Activated CD4-positive, alpha-beta T cell treated with anti-CD3 and anti-CD28 coated beads, Interleukin-2, Interleukin-4, amounts not matched to agents 100 ng/mL and 50 ng/mL, durations not matched to agents 16 hours and 8 hours (primary cell): Measurements from ENCODE around the gene MFN2.
"Not testable (repeated sequence)": the region's sequence is repeated elsewhere in the genome, so short reads cannot be mapped to it uniquely, and the experiment has no call there.

ENCODE experiments used
- DNase-seq: peaks from one replicate; pipeline ENCODE4 v3.0.0-alpha.2; 2020; ENCODE audit warnings: low spot score

The MFN2 gene

DNA sequence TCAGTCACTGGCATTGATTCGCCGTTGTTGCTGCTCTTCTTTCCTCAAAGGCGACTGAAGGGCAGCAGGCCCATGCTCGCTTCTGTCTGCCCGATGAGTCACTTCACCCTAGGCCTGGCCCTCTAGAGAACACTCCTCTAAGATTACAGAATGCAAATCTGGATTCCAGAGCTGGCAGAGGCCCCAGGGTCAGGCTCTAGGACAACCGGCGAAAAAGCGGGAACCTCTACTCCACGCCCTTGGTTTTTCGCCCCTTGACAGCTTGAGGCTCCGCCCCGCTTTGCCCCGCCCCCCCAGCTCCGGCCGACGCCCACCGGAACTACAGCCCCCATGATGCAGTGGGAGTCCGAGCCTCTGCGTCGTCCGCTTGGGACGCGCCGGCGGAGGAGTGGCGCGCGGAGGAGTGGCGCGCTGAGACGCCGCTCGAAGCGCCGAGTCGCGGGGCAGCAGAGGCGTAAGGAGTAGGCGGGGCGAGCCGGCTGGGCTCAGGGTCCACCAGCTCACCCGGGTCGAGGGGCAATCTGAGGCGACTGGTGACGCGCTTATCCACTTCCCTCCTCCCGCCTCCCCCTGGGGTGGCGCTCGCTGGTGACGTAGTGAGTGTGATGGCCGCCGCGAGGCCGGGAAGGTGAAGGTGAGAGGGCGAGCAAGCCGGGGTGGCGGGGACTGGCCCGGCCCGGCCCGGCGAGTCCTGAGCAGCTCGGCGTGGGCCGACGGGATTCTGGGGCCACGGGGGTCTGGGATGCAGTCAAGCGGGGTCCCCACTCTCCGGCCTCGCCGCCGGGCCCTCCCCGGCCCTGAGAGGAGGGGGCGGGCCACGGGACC, at the start of gene MFN2:
MFN2 (plus strand) TSS at position 594 of the 825 bp plus-strand sequence. CDS start 8,725 bp downstream, outside the sequence.
- DNase-seq, result peak; percentile 95

DNA sequence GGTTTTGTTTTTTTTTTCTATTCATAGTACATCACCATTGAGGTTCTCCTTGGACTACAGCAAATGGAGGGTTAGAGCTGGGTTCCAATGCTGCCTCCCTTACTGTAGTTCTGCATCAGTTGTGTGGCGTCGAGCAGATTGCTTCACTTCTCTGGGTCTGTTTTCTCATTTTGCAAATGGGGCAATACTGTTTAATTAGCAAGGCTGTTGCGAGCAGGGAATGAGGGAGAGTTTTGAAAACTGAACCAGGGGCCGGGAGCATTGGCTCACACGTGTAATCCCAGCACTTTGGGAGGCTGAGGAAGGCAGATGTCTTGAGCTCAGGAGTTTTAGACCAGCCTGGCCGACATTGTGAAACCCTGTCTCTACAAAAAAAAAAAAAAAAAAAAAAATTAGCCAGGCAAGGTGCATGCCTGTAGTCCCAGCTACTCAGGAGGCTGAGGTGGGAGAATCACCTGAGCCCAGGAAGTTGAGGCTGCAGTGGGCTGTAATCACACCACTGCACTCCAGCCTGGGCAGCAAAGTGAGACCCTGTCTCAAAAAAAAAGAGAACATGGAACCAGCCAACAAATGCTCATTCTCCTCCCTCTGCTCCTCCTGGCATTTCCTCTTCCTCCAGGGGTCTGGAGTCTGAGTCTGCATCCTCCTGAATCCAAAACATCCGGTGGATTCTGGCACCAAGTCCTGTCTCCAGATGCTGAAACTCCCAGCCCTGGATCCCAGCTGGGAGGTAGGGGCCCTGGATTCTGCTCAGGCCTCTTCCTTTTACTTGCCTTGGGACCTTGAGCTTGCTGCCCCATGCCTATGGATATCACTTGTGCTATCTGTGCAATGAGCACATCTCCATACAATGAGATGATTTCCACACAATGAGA, 49.4 kb upstream of the MFN2 start:
- DNase-seq, result no peak

DNA sequence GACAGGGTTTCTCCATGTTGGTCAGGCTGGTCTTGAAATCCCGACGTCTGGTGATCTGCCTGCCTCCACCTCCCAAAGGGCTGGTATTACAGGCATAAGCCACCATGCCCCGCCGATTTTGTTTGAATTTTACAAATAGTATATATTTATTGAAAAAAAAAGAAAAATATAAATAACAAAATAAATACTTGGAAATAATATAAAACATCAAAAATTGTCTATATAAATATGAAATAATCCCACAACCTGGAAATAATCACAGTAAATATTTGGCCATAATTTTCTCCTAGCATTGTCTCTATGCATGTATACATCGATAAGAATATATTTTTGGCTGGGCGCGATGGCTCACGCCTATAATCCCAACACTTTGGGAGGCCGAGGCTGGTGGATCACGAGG, 48.4 kb upstream of the MFN2 start:
- no peak for DNase-seq

DNA sequence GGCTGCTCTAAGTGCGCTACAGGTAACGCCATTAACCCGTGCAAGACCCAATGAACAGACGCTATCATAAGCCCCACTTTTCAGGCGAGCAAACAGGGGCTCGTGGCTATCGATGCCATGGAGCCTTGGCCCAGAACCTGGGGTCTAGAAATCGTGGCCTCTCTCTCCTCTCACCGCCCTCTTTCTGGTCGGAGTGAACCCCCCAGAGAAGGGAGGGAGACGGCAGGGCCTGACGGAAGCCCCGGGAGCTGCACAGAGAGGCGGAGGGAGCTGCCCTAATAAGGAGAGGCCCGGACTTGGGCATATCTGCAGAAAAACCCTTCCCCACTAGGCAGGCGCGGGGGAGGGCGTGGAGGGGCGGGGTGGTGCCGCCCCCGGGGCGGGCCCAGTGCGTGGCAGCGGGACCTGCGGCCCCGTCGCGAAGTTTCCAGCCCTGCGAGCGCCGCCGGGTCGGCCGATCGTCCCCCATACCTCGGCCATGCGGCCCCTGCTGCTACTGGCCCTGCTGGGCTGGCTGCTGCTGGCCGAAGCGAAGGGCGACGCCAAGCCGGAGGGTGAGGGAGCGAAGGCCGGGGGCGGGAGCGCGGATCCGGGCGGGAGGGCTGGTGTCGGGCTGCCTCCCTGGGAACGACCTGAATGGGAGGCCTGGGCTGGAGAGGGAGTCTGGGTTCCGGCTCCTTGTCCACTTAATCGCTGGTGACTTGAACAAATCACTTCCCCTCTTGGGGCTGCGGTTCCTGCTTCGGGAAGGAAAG, 45.8 kb upstream of the MFN2 start, which contains the start of gene PLOD1:
PLOD1 (plus strand) TSS at position 416 of the 755 bp plus-strand sequence; CDS start at position 479, 63 bp downstream.
- peak; percentile 92 for DNase-seq

DNA sequence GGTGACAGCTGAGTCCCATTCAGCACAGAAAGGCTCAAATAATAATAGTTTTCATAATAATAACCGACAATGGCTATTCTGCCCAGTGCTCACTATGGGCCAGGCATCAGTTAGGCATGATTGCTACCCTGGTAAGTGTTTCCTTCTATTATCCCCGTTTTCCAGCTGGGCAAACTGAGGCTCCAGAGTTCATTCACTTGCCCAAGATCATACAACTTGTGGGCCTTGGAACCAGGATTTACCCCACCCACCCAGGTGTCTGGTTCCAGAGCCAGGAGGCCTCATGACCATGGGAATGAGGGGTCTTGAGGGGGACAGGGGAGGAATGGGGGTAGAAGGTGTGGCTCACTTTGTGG, 45.2 kb upstream of the MFN2 start:
- no peak for DNase-seq

DNA sequence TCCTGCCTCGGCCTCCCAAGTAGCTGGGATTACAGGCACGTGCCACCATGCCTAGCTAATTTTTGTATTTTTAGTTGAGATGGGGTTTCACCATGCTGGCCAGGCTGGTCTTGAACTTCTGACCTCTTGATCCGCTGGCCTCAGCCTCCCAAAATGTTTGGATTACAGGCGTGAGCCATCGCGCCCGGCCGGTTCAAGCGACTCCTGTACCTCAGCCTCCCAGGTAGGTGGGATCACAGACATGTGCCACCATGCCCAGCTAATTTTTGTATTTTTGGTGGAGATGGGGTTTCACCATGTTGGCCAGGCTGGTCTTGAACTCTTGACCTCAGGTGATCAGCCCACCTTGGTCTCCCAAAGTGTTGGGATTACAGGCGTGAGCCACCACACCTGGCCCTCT, 44.5 kb upstream of the MFN2 start:
- not testable (repeated sequence) for DNase-seq

DNA sequence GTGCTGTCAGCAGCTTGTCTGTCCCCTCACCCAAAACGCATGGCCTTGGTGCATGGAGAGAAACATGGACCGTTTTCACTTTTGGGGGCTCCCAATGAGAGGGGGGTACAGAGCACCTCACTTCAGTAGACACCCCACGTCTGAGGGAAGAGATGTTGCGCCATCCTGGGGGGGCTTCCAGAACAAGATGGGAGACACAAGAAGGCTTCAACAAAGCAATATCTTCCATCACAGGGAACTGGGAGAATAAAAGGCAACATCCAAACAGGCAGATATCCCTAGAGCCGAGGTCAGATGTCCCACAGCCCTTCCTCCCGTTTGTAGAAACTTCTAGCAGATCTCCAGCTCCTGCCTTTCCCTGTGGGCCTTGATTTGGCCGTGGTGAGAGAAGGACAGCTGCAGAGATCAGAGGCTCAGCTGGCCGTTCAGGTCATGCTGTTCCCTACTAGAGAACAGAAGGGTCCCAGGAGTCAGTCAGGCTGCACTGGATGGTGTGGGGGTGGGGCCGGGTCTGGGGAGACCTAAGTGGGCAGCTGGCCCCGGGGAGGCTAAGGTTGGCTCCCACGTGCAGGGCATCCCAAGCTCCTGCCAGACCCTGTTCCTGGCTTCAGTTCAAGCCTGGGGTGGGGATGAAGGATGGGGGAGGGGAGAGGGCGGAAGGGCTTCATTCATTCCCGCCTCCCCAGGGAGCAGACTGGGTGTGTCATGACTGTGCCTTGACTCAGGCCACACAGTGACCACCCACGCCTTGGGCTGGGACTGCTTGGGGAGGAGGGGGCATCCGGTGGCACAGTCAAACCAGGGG, 41.3 kb upstream of the MFN2 start:
- no peak for DNase-seq

DNA sequence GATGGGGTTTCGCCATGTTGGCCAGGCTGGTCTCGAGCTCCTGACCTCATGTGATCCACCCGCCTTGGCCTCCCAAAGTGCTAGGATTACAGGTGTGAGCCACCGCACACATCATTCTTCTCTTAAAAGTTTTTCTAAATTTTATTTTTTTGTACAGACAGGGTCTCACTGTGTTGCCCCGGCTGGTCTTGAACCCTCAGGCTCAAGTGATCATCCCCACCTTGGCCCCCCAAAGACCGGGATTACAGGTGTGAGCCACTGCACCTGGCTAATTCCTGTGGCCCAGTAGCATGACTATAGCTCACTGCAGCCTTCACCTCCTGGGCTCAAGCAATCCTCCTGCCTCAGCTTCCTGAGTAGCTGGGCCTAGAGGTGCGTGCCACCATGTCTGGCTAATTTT, 40.5 kb upstream of the MFN2 start:
- not testable (repeated sequence) for DNase-seq

DNA sequence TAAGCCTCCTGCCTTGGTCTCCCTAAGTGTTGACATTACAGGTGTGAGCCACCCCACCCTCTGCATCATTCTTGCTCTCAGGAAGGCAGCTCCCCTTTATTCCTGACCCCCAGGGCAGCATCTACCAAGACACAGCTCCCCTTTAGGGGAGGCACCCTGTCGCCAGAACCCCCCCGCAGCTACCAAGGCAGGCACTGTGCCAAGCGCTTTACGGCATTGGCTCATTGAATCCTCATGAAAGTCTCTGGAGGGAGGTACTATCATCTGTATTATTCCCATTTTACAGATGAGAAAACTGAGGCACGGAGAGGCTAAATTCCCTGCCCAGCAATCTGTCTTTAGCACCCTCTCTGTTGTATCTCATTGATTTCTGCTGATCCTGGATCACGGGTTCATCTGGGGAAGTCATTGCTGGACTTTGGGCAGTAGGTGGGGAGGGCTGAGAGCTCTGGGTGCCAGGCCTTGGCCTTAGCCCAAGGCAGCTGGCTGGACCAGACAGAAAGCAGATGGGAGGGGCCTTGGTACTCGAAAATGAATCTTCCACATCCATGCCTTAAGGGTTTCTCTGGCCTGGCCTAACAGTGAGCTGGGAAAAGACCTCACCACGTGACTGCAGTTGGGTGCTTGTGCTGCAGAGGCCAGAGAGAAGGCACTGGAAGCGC, 39.9 kb upstream of the MFN2 start:
- DNase-seq, result no peak

DNA sequence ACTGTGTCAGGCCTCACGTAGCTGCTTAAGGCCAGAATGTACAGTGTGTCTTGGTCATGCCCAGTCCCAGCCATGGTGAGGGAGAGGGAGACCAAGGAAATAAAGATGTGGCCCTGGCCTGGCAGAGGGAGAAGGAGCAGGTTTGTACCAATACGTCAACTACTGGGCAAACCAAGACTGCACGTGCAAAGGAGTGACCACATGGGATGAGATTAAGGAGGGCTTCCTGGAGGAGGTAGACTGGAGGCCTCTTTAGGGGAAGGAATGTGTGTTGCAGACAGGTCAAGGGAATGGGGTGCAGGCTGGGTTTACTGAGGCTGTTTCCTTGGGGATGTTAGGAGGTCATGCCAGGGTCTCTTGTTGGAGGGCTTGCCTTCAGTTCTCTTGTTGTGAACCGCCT, 38.0 kb upstream of the MFN2 start:
- DNase-seq, result no peak

DNA sequence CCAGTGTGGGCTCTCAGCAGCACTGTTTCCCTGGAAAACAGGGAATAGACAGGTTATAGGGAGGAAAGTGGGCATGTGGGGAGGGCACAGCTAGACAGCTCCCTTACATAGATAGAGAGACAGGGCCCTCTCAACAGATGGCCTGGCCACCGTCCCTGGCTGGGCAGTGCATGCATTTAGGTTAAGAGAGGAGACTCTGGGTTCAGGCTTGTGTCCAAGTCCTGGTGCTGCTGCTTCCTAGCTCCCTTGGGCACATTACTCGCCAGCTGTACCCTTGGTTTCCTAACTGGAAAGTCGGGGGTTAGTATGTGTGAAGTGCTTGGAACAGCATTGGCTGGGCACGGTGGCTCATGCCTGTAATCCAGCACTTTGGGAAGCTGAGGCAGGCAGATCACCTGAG, 36.6 kb upstream of the MFN2 start:
- DNase-seq, result no peak

DNA sequence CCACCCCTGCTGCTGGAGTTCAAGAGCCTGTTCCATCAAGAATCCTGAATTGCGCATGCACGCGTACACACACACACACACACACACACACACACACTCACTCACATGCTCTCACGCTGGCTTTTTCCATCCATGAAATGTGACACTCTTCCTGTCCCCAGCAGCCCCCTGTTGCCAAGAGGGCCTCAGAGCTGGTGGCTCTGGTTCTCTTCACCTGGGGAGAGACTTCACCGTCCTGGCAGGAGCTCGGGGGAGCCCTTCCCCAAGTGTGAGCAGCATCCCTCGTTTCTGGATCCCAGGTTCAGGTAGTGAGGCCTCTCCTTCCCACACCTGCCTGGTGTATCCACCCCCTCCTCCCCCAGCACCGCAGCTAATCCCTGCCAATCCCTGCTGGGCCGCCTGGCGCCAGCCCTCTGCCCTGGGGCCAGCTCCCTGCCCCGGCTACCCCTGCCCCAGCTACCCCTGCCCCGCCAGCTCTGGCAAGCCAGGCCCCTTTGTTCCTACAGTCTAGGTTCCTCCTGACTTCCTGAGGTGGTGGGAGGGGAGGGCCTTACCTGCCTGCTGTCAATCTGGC, 35.8 kb upstream of the MFN2 start:
- DNase-seq, result no peak

DNA sequence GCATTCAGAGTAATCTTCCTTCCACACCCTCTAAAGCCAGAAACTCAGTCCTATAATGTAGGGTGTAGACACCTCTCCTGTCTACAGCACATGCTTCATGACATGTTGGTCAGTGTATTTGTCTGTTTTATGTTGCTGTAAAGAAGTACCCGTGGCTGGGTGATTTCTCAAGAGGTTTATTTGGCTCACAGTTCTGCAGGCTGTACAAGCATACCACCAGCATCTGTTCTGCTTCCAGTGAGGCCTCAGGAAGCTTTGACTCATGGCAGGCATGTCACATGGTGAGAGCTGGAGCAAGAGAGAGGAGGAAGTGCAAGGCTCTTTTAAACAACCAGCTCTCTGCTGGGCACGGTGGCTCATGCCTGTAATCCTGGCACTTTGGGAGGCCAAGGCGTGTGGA, 33.6 kb upstream of the MFN2 start:
- no peak for DNase-seq

DNA sequence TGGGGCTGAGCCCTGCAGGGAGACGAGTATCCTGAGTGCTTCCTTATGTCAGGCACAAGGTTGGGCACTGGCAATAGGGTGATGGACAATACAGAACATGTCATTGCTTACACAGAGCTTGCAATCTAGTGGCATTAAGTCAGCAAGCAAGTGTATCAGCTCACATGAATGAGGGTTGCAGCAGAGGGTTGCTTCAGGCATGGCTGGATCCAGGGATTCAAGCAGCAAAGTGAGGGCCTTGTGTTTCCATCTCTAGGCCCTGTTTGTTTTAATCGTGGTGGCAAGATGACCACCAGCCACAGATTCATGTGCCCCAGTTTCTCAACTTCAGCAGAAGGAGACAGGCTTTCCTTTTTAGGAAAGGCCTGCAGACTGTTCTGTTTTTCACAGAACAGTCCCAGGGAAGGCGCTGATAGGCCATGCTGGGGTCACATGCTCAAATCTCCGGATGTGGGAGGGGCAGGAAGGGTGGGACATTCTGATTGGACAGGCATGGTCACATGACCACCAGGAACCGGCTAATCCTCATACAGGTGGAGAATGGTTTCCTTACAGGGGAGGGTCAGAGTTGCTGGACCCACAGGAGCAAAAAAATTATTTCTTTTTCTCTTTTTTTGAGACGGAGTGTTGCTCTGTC, 31.3 kb upstream of the MFN2 start:
- peak; percentile 22 for DNase-seq

DNA sequence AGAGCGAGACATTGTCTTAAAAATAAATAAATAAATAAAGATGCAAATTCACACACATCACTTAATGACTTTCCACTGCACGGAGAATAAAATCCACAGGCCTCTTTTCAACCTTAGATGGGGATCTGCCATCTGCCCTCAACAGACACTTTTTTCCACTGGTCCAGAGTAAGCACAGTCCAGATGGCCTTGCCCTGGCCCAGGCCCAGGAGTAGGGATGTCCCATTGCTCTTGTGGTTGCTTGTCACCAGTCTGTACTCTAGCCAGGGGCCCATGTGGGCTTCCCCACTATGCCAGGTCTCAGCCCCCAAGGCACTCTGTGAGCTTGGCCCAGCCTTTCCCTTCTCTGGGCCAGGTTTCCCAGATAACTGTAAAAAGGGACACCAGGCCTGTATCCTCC, 28.3 kb upstream of the MFN2 start:
- no peak for DNase-seq

DNA sequence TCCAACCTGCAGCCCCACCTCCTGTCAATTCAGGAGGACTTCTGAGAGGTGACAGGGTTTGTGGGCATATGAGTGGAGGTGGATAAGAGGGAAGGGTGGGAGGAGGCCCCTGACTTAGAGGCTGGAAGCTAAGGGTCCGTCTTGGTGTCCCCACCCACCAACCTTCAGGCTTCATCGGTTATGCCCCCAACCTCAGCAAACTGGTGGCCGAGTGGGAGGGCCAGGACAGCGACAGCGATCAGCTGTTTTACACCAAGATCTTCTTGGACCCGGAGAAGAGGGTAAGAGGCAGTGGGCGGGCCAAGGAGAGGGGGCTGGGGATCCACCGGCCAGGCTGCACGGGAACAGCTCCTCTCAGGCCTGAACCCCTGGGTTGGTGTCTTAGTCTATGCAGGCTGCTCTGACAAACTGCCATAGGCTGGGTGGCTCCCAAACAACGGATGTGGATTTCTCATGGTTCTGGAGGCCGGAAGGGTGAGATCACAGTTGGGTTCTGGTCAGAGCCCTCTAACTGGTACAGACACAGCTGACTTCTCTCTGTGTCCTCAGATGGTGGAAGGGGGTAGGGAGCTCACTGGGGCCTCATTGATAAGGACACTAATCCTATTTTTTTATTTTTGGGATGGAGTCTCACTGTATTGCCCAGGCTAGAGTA, 27.7 kb upstream of the MFN2 start:
- no peak for DNase-seq

DNA sequence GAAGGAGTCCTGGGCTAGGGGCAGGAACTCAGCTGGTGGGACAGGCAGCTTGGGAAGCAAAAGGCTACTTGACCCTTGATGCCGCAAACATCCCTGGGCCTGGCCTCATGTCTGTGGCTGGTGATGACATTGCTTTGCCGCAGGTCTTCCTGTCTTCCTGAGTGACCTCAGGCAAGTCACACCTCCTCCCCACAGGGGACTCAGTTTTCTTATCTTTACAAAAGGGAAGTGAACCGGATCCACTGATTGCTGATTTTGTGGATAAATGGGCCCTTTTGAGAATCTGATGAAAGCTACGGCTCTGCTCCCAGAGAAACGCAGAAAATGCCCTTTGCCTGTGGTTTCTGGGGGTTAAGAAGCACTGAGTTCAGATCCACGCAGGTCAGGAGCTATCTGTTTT, 25.0 kb upstream of the MFN2 start:
- no peak for DNase-seq

DNA sequence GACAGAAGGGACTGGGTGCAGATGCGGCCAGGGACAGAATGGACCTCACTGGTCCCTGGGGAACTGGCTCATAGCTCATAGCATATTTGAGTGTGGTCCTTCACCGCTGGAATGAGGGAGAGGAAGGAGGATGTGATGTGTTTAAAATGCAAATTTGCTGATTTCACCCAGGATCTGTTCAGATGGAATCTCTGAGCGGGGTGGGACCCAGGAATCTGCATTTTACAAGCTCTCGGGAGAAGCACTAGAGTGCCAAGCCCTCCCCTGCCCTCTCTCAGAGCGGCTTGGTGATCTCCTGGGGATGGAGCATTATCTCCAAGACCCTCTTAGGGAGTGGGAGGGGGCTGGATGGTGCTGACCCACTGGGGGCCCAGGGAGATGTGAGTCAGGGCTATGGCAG, 22.8 kb upstream of the MFN2 start:
- DNase-seq, result no peak

DNA sequence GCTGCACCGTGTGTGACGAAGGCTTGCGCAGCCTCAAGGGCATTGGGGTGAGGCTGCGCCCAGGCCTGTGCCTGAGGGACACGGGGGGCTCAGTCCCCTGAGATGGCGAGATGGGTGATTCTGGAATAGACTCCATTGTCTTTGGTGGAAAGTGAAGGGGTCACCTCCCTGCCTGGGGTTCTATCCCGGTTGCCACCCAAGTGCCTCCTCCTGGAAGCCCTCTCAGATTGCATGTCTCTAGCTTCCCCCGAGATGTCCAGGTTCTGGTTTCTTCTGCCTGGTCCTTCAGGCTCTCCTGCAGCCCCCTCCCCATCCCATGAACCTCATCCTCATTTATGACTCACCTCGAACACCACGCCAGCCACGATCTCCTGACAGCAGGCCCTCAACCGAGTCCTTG, 22.3 kb upstream of the MFN2 start:
- no peak for DNase-seq

DNA sequence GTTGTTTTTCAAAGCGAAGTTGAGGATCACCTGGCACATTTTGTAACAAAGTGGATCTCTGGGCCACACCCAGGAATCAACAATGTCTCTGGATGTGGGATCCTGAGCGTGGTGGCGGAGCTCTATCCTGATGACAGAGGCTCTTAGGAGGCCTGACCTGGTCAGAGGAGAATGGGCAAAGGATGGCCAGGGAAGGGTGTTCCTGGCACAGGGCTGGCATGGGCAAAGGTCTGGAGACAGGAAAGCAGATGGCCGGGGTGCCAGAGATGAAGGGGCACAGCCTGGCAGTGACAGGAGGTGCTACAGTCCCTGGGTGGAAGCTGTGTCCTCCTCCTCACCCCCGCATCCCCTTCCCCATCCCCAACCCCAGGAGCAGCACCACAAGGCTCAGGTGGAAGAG, 20.0 kb upstream of the MFN2 start:
- no peak for DNase-seq
